Neural crest cell (in vitro differentiated cells): ENCODE data around the gene ARID5B. TPM values are rescaled to one million over a fixed set of nuclear protein-coding genes. Genes with fewer than 3 reads are reported as not detected.

Experiments used
- DNase-seq: peaks from one replicate; pipeline ENCODE4 v3.0.0; 2021; ENCODE audit warnings: low read depth, mixed read lengths, low spot score
- H3K27ac Mint-ChIP-seq: one replicate; pipeline ENCODE4 v1.8.0; 2021; ENCODE audit warnings: mild to moderate bottlenecking, mixed read lengths; ENCODE audit not compliant: unreplicated experiment
- H3K27me3 Mint-ChIP-seq: 2 replicates; pipeline ENCODE4 v1.8.0; 2021; ENCODE audit warnings: low read depth, mild to moderate bottlenecking, mixed read lengths
- H3K36me3 Mint-ChIP-seq: 2 replicates; pipeline ENCODE4 v1.8.0; 2021; ENCODE audit warnings: low read depth, mild to moderate bottlenecking, mixed read lengths
- H3K4me1 Mint-ChIP-seq: 2 replicates; pipeline ENCODE4 v1.8.0; 2021; ENCODE audit warnings: mixed read lengths
- H3K4me3 Mint-ChIP-seq: one replicate; pipeline ENCODE4 v1.8.0; 2021; ENCODE audit warnings: mild to moderate bottlenecking, mixed read lengths
- H3K9me3 Mint-ChIP-seq: 2 replicates; pipeline ENCODE4 v1.8.0; 2021; ENCODE audit warnings: mixed read lengths
- CTCF ChIP-seq: fragments of 200-600 bp; sonication (generic); conservative IDR thresholded peaks from 2 replicates; pipeline ENCODE4 v1.5.0; 2021; ENCODE audit warnings: antibody characterized with exemption, mild to moderate bottlenecking
- total RNA-seq: library from RNA; stranded (reverse); gene quantifications from 2 replicates; pipeline ENCODE4 v1.2.1, GENCODE V29; 2021

ARID5B gene
- total RNA-seq, 1 donor from 2014 or later = 10.4 TPM

GRCh38 chr10:62037166-62037831 lies 135.8 kb downstream of the ARID5B start:
- no peak overlapping the region for H3K4me3 Mint-ChIP-seq
- TF ChIP-seq CTCF = no peak
- no peak for DNase-seq
- H3K27ac Mint-ChIP-seq = no peak overlapping the region
- no peaks in the 10 kb centered on the region for H3K9me3 Mint-ChIP-seq
- no peaks in the 10 kb centered on the region for H3K36me3 Mint-ChIP-seq
- no peaks in the 10 kb centered on the region for H3K27me3 Mint-ChIP-seq
- peaks cover 38% of the 10 kb centered on the region for H3K4me1 Mint-ChIP-seq

DNA sequence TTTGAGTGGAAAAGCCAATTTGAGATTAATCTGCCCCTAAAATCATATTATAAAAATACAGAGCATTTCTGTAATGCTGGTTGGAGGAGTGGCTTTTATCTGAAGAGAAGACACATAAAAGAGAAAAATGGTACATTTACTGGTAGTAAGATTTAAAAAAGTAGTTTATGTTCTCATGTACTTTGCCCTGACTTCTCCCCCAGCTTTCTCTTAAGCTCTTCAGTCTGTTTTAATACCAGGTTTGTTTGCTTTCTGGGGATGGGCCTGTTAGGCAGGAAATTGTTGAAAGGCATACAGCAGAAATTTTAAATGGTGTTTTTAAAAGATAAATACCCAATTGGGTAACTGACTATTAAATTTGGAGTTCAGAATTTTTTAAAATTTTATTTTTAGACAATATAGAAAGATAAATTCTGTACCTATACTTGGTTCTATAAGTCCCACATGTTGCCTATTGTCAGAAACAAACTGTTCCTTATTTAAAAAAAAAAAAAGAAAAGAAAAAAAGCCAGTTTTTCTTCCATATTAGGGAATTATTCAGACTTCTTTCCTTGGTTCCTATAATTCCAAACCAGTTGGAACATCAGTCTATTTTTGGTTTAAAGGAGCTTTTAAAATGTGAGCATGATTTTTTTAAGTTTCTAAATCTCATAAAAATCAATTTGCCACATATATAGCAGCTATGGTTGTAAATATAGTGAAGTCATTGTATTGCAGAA lies 136.6 kb downstream of the ARID5B start:
- H3K27me3 Mint-ChIP-seq = no peaks in the 10 kb centered on the region
- no peak for DNase-seq
- no peaks in the 10 kb centered on the region for H3K36me3 Mint-ChIP-seq
- no peak for TF ChIP-seq CTCF
- peaks cover 42% of the 10 kb centered on the region for H3K4me1 Mint-ChIP-seq
- no peak overlapping the region for H3K27ac Mint-ChIP-seq
- no peak overlapping the region for H3K4me3 Mint-ChIP-seq
- H3K9me3 Mint-ChIP-seq = no peaks in the 10 kb centered on the region

DNA sequence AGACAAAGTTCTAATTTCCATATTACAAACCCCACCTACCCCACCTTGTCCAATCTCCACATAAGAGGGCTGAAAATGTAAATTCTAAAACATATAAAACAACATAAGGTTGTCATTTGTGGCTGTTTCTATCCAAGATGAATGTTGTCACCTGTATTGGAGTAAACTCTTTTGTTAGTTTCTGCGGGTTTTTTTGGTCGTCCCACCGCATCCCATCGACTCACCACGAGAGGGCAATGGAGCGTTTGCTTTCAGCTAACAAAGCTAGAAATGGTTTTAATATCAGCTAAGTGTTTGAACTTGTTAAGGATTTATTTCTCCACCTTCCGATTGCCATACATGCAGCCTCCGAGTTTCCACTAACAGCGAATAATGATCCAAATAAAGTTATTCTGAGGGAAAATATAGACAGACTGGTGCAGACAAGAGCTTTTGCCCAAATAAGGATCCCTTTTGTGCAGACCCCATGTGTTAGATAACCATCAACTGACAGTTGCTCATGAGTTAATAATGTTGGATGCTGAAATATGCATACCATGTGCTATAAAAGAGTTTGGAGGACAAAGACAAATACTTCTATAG lies 137.2 kb downstream of the ARID5B start:
- no peaks in the 10 kb centered on the region for H3K27me3 Mint-ChIP-seq
- TF ChIP-seq CTCF = peak; percentile 85
- no peaks in the 10 kb centered on the region for H3K9me3 Mint-ChIP-seq
- H3K4me3 Mint-ChIP-seq = peak overlapping the region; percentile 59
- H3K36me3 Mint-ChIP-seq = no peaks in the 10 kb centered on the region
- peak overlapping the region; percentile 10 for H3K27ac Mint-ChIP-seq
- peaks cover 48% of the 10 kb centered on the region for H3K4me1 Mint-ChIP-seq
- peak; percentile 55 for DNase-seq

DNA sequence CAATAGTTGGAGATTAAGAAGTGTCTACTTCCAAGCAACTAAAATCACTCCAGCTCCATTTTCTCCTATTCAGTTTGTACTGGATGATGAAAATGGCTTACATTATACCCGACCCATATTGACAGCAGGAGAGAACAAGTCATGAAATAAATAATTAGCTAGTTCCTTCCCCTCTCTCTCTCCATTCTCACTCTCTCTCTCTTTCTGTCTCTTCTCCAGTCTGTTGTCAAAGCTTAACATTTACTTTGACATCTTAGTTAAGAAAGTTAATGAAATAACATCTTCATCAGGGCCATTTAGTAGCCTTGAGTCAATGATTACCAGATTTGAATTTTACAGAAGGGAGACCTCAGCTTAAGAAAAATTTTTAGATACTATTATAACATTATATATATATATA lies 138.5 kb downstream of the ARID5B start:
- TF ChIP-seq CTCF = no peak
- Mint-ChIP-seq H3K4me3 (no peak overlapping the region), H3K9me3 (no peaks in the 10 kb centered on the region), H3K27me3 (no peaks in the 10 kb centered on the region), H3K4me1 (peaks cover 56% of the 10 kb centered on the region), H3K36me3 (no peaks in the 10 kb centered on the region), H3K27ac (no peak overlapping the region)
- no peak for DNase-seq

DNA sequence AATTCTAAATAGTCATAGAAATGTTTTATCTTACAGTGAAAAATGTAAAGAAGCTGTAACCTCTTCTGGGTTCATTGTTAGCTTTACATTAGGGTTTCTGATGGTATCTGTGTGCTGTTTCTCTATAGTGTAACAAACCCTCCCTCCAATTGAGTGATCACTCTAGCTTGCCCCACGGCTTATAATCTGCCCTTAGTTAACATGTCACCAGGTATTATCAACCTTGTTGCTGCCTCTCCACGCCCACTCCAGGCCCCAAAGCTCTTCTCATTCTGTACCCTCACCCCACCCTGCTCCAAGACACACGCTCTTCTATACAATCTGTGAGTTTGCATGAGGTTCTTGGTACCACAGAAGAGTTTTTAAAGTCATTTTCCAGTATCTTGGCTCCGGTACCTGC lies 139.4 kb downstream of the ARID5B start:
- H3K9me3 Mint-ChIP-seq = no peaks in the 10 kb centered on the region
- no peak for DNase-seq
- peaks cover 61% of the 10 kb centered on the region for H3K4me1 Mint-ChIP-seq
- no peak overlapping the region for H3K27ac Mint-ChIP-seq
- H3K4me3 Mint-ChIP-seq = no peak overlapping the region
- no peak for TF ChIP-seq CTCF
- no peaks in the 10 kb centered on the region for H3K27me3 Mint-ChIP-seq
- no peaks in the 10 kb centered on the region for H3K36me3 Mint-ChIP-seq
